Activated T-helper 1 cell treated with anti-CD3 and anti-CD28 coated beads, Interleukin-12 subunit alpha, Interleukin-12 subunit beta, Interleukin-2, Interleukin-4 antibody, amounts not matched to agents 30 ng/mL and 10 ng/mL and 1 ng/mL, durations not matched to agents 14 hours and 24 hours and 36 hours (primary cell): ENCODE measurements around the gene ZNF282. TPM values are rescaled to one million over a fixed set of nuclear protein-coding genes. Genes with fewer than 3 reads are reported as not detected.

ENCODE experiments used
- DNase-seq: peaks from one replicate; pipeline ENCODE4 v3.0.0; 2021; ENCODE audit warnings: low spot score
- H3K27ac Mint-ChIP-seq: one replicate; pipeline ENCODE4 v1.8.0; 2021; ENCODE audit warnings: mild to moderate bottlenecking, mixed read lengths
- H3K27me3 Mint-ChIP-seq: one replicate; pipeline ENCODE4 v1.8.0; 2022; ENCODE audit warnings: mild to moderate bottlenecking, moderate library complexity, mixed read lengths; ENCODE audit not compliant: insufficient read depth
- H3K36me3 Mint-ChIP-seq: one replicate; pipeline ENCODE4 v1.8.0; 2021; ENCODE audit warnings: low read depth, mixed read lengths
- H3K4me1 Mint-ChIP-seq: one replicate; pipeline ENCODE4 v1.8.0; 2021; ENCODE audit warnings: low read depth, mixed read lengths
- H3K4me3 Mint-ChIP-seq: one replicate; pipeline ENCODE4 v1.8.0; 2021; ENCODE audit warnings: mild to moderate bottlenecking, moderate library complexity, mixed read lengths
- H3K9me3 Mint-ChIP-seq: one replicate; pipeline ENCODE4 v1.8.0; 2021; ENCODE audit warnings: mixed read lengths
- intact Hi-C: fragments of 100-400 bp; cut with micrococcal nuclease; formaldehyde crosslinking; loops from one replicate; pipeline ENCODE4 v1.15.1; 2024
- total RNA-seq: library from RNA; stranded (reverse); gene quantifications from 2 replicates; pipeline ENCODE4 v1.2.3, GENCODE V29; 2022

The ZNF282 gene
- total RNA-seq, 1 donor from 2014 or later: 49.4 TPM

DNA sequence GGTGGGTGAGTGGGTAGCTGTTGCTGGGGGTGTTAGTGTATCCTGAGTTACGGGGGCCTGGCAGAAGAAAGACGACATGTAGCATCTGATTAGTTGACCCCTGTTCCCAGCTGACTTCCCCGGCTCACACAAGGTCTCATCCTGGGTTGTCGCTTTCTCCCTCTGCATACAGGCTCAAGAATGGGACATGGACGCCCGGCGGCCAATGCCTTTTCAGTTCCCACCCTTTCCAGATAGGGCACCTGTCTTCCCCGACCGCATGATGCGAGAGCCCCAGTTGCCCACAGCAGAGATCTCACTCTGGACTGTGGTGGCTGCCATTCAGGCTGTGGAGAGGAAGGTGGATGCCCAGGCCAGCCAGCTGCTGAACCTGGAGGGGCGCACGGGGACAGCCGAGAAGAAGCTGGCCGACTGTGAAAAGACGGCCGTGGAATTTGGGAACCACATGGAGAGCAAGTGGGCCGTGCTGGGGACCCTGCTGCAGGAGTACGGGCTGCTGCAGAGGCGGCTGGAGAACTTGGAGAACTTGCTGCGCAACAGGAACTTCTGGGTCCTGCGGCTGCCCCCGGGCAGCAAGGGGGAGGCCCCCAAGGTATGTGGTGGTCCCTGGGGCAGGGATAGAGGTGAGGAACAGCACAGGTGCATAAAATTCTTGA lies 2.9 kb downstream of the ZNF282 start:
- Mint-ChIP-seq H3K4me3 (peak overlapping the region; percentile 90), H3K27me3 (no peaks in the 10 kb centered on the region), H3K4me1 (peaks cover 60% of the 10 kb centered on the region), H3K9me3 (no peaks in the 10 kb centered on the region), H3K27ac (no peak overlapping the region), H3K36me3 (peaks cover 42% of the 10 kb centered on the region)
- intact Hi-C loops: loop anchor here (5.0 to 10.0 kb wide), 4 partner anchors 64 to 427 kb away; partner anchors contain the start of genes ZNF746 and ZNF783
- DNase-seq: no peak

DNA sequence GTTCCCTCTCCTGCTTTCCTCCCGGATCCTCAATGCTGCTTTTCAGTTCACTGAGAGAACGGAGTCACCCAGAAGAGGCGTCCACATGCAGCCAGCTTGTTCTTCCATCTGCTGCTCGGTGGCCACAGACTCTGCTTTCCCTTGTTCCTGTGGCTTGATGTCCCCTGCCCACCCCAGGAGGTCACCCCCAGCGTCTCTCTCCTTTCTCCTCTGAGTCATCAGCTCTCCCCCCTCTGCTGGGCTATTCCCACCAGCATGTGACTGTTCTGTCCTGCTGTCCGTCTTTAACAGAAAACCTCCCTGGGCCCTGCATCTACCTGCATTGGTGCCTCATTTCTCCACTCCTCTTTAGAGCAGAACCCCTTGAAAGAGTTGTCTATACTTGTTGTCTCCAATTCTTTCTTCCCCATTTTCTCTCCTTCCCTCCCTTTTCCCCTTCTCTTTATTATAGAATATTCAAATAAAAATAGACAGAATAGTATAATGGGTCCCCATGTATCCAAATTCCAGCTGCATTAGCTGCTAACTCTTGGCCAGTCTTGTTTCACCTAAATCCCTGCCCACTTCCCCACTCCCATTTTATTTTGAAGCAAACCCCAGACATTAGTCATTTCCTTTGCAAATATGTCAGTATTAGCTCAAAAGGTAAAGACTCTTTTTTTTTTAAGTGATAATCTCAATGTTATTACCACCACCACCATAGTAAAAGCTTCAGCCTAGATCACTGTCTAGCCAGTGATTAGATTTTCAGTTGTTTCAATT lies 4.1 kb downstream of the ZNF282 start:
- Mint-ChIP-seq H3K9me3 (no peaks in the 10 kb centered on the region), H3K36me3 (peaks cover 51% of the 10 kb centered on the region), H3K4me1 (peaks cover 72% of the 10 kb centered on the region), H3K4me3 (peak overlapping the region; percentile 3), H3K27me3 (no peaks in the 10 kb centered on the region), H3K27ac (peak overlapping the region; percentile 27)
- intact Hi-C loops: loop anchor here (5.0 to 10.0 kb wide), 4 partner anchors 63 to 425 kb away; partner anchors contain the start of genes ZNF746 and ZNF783
- no peak for DNase-seq

DNA sequence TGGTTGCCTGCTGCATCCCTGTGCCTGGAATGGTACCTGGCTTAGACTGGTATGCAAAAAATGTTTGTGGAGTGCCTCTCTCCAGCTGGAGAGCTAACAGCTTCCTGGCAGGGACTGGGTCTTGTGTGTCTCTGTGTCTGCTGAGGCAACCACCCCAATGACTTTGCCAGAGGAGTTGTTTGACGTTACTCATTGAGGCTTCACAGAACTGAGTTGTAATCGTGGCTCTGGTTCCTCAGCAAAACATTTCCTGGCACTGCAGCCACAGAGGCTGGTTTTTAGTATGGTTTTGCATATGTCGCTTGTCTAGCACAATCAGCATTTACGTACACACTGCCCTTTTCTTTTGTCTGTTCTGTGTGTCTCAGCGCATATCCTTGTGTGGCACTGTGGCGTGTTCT lies 7.5 kb downstream of the ZNF282 start:
- peak overlapping the region; percentile 98 for H3K27ac Mint-ChIP-seq
- intact Hi-C loops: no loop called here
- peak overlapping the region; percentile 69 for H3K4me3 Mint-ChIP-seq
- H3K4me1 Mint-ChIP-seq: peaks cover 56% of the 10 kb centered on the region
- H3K9me3 Mint-ChIP-seq: no peaks in the 10 kb centered on the region
- no peaks in the 10 kb centered on the region for H3K27me3 Mint-ChIP-seq
- DNase-seq: peak; percentile 45
- peaks cover 66% of the 10 kb centered on the region for H3K36me3 Mint-ChIP-seq

DNA sequence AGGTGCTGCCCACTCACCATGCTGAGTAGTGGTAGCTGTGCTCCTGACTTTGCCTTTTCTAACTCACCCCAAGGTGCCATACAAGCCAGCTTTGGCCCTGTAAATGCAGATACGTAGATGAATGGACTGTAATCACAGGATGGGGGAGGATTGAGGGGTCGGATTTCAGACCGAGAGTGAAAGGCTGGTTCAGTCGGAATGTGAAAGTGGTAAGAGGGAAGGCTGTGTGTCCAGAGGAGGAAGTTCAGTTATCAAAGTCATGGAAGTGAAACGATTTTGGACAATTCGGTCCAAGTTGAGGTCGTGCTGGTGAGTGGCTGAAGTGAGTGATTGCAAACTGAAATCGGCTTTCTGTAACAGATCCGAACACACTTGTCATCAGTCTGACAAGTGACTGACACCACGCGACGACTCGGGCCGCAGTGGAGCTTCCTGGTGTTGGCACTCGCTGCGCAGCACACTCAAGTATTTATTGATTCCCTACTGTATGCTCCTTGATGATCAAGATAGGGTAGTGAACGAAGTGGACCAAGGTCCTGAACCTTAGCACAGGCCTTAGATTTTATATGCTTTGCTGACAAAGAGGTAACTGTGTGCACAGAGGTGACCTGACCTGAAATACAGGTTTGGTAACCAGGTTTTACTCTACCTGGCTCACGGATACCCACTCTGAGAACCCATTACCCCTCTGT lies 10.5 kb downstream of the ZNF282 start:
- Mint-ChIP-seq H3K27me3 (no peaks in the 10 kb centered on the region), H3K4me3 (no peak overlapping the region), H3K4me1 (peaks cover 45% of the 10 kb centered on the region), H3K9me3 (no peaks in the 10 kb centered on the region), H3K27ac (peak overlapping the region; percentile 7), H3K36me3 (peaks cover 65% of the 10 kb centered on the region)
- no peak for DNase-seq
- intact Hi-C loops: loop anchor here (5.0 kb wide), 1 partner anchor 41 kb away; no protein-coding TSS in a partner anchor

DNA sequence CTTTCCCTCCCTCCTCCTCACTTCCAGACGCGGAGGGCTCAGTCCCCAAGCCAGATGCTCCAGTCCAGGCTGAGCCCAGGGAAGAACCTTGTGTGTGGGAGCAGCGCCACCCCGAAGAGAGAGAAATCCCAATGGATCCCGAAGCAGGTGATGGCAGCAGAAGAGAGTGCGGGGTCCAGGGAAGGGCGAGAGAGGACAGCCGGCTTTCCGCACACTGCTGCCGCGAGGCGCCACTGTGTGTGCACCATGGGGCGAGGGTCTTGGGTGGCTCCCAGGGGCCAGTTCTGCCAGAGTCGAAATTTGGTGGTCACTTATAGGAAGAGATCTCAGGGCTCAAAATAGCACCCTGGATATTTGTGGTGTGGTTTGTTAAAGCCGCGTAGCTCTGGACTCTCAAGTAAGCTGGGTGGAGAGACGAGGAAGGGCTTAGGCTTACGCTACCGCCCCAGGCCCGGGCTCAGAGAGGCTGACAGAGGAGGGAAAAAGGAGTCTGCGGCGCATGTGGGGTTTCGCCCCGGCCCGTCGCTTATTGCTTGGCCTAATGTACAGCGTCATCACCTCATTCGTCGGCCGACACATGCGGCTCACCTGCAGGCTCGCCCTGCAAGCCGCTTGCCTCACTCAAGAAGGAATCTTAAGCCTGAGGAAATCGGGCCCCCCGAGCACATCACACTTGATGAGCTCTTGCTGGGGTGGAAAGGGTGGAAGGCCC lies 12.1 kb downstream of the ZNF282 start:
- intact Hi-C loops: loop anchor here (5.0 kb wide), 1 partner anchor 40 kb away; no protein-coding TSS in a partner anchor
- Mint-ChIP-seq H3K9me3 (no peaks in the 10 kb centered on the region), H3K27me3 (no peaks in the 10 kb centered on the region)

DNA sequence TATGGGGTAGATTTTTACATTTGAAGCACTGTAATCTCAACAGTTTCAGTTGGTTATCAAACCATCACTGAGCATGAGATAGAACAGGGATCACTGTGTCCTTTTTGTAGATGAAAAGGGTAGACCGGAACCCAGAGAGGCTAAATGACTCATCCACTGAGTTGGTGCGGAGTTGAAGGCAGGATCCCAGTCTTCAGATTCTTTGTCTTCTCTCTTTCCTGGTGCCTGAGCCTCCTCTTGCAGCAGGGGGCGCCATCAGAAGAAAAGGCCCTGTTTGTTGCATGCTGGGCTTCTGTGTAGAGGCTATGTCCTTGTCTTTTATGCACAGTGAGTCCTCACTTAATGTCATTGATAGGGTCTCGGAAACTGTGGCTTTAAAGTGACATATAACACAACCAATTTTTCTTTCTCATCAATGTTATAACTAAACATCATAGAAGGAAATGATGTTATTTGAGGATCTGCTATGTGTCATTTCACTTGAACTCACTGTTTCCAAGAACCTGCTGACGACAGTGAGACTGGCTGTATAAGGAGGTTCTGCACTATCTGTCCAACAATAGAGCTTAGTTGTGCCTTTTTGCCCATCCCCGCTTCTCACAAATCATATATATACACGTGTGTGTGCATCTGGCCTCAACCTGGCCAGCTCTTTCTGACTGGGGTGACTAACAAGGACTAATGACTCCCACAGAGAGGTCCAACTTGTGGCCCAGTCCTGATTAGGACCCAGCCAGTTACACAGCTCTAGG lies 14.3 kb downstream of the ZNF282 start:
- peak overlapping the region; percentile 37 for H3K4me3 Mint-ChIP-seq
- peak; percentile 65 for DNase-seq
- H3K36me3 Mint-ChIP-seq: peaks cover 60% of the 10 kb centered on the region
- H3K4me1 Mint-ChIP-seq: peaks cover 13% of the 10 kb centered on the region
- H3K9me3 Mint-ChIP-seq: no peaks in the 10 kb centered on the region
- intact Hi-C loops: loop anchor here (1.0 to 5.0 kb wide), 4 partner anchors 13 to 76 kb away; partner anchors contain the start of gene ZNF783
- no peaks in the 10 kb centered on the region for H3K27me3 Mint-ChIP-seq
- H3K27ac Mint-ChIP-seq: peak overlapping the region; percentile 87

More for the DNA sequence above, 12.1 kb downstream of the ZNF282 start:
- peaks cover 66% of the 10 kb centered on the region for H3K36me3 Mint-ChIP-seq
- peaks cover 35% of the 10 kb centered on the region for H3K4me1 Mint-ChIP-seq
- no peak overlapping the region for H3K27ac Mint-ChIP-seq
- DNase-seq: no peak
- H3K4me3 Mint-ChIP-seq: no peak overlapping the region

DNA sequence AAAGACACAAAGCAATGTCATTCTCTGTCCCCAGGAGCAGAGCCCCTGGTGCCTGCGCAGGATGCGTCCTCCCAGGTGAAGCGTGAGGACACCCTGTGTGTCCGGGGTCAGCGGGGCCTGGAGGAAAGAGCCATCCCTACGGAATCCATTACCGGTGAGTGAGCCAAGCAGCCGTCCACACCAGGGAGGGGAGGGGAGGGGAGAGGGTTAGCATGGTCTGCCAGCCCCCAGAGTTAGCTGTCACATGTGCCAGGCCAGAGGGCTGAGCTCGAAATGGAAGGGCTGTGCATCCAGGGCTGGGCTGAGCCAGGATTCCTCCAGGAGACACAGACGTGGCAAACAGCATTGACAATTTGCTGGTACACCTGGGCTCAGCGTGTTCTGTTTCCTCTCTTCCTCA lies 15.2 kb downstream of the ZNF282 start:
- H3K4me3 Mint-ChIP-seq: no peak overlapping the region
- peaks cover 56% of the 10 kb centered on the region for H3K36me3 Mint-ChIP-seq
- no peaks in the 10 kb centered on the region for H3K27me3 Mint-ChIP-seq
- H3K4me1 Mint-ChIP-seq: peaks cover 13% of the 10 kb centered on the region
- intact Hi-C loops: loop anchor here (2.0 kb wide), 1 partner anchor 14 kb away; no protein-coding TSS in a partner anchor
- H3K27ac Mint-ChIP-seq: no peak overlapping the region
- H3K9me3 Mint-ChIP-seq: no peaks in the 10 kb centered on the region
- no peak for DNase-seq

DNA sequence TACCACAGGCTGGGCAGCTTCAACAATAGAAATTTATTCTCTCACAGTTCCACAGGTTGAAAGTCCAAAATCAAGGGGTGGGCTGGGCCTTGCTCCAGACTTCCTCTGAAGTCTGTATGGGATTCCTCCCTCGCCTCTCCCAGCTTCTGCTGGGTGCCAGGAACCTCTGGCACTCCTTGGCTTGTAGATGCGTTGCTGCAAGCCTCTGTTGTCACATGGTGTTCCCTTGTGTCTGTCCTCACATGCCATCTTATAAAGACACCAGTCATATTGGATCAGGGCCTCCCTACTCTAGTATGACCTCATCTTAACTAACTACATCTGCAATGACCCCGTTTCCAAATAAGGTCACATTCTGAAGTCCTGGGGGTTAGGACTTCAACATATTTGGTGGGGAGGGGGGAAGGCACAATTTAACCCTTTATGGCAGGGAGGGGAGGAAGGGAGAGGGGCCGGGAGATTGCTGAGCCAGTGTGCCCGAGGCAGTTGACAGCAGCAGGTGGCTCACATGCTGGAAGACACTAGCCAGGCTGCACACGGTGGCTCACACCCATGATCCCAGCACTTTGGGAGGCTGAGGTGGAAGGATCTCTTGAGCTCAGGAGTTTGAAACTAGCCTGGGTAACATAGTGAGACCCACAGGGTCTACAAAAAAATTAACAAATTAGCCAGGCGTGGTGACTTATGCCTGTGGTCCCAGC lies 18.8 kb downstream of the ZNF282 start:
- H3K9me3 Mint-ChIP-seq: no peaks in the 10 kb centered on the region
- H3K27ac Mint-ChIP-seq: no peak overlapping the region
- no peak for DNase-seq
- H3K27me3 Mint-ChIP-seq: no peaks in the 10 kb centered on the region
- intact Hi-C loops: no loop called here
- H3K4me1 Mint-ChIP-seq: peaks cover 12% of the 10 kb centered on the region
- H3K4me3 Mint-ChIP-seq: no peak overlapping the region
- peaks cover 49% of the 10 kb centered on the region for H3K36me3 Mint-ChIP-seq

DNA sequence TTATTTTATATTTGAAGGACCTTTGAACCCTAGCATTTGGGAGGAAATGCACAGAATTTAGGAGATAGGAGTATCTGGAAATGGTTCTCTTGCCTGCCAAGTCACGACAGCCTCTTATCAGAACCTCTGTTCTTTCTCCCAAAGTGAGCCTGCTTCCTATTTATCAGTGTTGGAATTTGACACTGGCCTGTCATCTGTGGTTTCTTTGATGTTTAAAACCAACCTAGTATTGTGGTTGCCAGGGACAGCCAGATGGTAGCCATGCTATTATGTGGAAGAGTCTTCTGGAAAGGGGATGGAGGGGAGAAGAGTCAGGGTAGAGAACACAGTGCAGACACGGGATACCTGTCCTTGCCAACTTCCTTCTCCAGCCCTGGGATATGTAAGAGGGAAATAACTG lies 21.1 kb downstream of the ZNF282 start:
- Mint-ChIP-seq H3K27ac (no peak overlapping the region), H3K27me3 (no peaks in the 10 kb centered on the region), H3K4me3 (no peak overlapping the region), H3K4me1 (no peaks in the 10 kb centered on the region), H3K9me3 (no peaks in the 10 kb centered on the region), H3K36me3 (peaks cover 41% of the 10 kb centered on the region)
- intact Hi-C loops: no loop called here
- no peak for DNase-seq

DNA sequence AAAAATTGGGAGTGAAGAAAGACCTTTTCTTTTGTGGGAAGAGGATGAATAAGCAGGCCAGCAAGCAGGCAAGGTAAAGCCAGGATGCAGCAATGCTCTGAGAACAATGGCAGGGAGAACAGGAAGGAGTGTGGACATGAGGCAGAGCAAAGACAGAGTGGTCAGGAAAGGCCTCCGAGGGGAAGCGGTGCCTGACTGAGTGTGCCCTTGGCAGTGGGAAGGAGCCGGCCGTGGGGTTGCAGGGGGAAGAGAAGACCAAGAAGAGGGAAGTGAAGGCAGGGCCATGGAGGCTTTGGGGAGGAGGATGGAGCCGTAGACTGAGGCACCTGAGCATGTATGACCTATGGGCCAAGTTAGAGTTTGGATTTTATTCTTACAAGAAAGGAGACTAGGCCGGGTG lies 22.2 kb downstream of the ZNF282 start:
- intact Hi-C loops: no loop called here
- Mint-ChIP-seq H3K27ac (peak overlapping the region; percentile 29), H3K4me3 (no peak overlapping the region), H3K36me3 (peaks cover 42% of the 10 kb centered on the region), H3K4me1 (no peaks in the 10 kb centered on the region), H3K9me3 (no peaks in the 10 kb centered on the region), H3K27me3 (no peaks in the 10 kb centered on the region)
- no peak for DNase-seq

DNA sequence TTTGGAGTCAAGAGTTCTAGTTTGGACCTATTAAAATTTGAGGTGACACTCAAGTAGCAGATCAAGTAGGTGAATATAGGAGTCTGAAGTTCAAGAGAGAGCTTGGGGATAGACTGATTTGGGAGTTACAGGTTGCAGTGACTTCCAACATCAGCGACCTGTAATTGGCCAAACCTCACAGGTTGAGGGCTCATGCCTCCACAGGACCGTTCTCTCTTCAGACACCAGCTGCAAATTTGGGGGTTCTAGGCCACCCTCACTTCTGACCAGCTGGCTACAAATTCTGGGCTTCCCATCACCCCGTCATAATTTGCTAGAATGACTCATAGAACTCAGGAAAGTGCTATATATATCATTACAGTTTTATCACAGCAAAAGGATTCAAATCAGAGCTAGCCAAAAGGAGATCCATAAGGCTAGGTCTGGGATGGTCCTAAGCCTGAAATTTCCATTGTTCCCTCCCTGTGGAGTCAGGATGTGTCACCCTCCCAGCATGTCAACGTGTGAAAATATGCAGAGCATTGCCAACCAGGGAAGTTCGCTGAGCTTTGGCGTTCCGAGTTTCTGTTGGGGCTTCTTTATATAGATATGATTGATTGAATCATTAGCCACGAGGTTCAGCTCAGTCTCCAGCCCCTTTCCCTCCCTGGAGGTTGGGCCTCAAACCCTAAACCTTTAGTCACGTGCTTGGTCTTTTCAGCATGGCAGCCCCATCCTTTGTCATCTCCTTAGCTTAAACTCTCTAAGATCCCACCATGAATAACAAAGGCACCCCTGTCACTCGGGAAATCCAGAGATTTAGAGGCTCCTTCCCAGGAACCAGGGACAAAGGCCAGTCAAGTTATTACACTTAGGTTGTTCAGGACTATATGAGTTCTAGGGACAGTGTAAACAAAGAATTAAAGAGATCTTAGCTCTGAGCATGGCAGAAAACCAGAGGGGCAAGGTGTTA lies 23.4 kb downstream of the ZNF282 start:
- H3K27ac Mint-ChIP-seq: no peak overlapping the region
- no peaks in the 10 kb centered on the region for H3K27me3 Mint-ChIP-seq
- no peaks in the 10 kb centered on the region for H3K4me1 Mint-ChIP-seq
- intact Hi-C loops: no loop called here
- no peak for DNase-seq
- no peak overlapping the region for H3K4me3 Mint-ChIP-seq
- no peaks in the 10 kb centered on the region for H3K9me3 Mint-ChIP-seq
- H3K36me3 Mint-ChIP-seq: peaks cover 36% of the 10 kb centered on the region
